ENCODE measurements around the gene ING2.

Gene ING2

DNA sequence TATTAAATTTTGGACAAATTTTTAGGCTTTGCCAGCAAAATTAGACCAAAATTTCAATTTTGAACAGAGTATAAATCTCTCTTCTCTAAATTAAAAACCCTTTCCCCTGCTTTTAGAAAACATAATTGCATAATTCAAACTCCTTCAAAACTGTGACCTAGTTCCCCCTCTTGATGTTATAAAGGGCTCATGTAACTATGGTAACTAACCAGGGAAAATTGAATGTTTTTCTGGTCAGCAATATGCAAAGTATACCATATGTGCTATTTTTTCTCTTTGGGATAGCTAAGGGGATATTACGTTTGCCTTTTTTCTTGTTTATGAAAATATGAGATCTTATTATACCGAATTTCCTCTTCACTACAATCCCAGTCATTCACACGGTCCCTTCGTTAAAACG is 5.1 kb upstream of the ING2 start:
- DNase-seq (ENCODE audit: low spot score): no peak

DNA sequence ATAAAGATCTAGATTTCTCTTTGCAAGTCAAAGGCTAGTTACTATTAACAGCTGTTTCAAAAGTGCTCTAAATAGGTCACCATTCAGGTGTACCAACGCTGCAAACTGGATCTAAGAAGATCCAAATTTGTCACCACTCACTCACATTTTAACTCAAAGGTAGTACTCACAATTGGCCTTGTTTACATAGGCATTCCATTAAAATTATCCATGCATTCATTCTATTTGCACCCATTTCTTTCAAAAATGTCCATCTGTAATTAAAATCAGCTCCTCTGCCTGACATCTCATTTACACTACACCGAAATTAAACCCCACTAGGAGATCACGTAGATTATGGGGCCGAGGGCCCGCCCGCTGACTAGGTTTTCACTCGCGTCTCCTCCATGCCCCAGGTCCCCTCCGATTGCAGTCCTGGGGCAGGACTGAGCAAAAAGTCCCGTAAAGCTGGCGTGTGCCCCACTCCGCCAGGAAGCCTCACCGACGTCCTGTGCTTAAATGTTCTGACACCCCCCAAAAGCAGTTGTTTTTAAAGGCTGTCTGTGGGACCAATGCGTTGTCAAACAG is 1.3 kb upstream of the ING2 start:
- DNase-seq (ENCODE audit: low spot score): peak; percentile 39

DNA sequence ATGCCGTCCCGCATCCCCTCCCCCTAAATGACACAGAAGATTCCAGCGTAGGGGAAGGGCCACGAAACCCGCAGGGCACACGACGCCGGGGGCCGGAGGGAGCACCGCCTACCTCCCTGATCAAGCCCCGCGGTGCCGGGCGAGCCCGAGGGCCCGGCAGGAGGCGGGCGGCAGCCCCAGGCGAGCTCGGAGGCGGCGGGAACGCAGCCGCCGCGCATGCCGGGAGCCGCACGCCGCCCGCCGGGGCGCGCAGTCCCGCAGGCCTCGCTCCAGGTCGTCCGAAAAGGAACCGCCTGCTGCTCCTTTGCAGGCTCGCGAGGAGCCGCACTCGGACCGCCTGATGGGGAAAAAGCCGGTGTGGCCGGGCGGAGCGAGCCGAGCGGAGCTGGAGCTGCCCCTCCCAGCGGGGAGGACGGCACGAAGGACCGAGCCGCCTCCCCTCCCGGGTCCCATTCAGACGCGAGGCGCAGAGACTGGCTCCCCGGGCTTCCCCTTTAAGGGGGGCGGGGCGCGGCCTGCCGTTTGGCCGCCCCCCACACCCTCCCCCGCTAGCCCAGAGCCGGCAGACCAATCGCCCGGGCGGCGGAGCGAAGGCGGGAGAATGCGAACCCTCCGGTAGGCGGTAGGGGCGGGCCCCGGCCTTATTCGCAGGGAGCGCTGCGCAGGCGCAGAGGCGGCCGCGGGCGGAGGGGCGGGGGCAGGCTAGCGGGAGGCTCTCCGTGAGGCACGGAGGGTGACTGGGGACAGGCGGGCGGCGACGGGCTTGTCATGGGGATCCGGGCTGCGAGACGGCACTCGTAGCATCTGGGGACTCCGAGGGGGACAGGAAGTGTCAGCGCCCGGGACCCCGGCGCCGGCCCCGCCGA is 561 bp upstream of the ING2 start:
- DNase-seq (ENCODE audit: low spot score): peak; percentile 97

DNA sequence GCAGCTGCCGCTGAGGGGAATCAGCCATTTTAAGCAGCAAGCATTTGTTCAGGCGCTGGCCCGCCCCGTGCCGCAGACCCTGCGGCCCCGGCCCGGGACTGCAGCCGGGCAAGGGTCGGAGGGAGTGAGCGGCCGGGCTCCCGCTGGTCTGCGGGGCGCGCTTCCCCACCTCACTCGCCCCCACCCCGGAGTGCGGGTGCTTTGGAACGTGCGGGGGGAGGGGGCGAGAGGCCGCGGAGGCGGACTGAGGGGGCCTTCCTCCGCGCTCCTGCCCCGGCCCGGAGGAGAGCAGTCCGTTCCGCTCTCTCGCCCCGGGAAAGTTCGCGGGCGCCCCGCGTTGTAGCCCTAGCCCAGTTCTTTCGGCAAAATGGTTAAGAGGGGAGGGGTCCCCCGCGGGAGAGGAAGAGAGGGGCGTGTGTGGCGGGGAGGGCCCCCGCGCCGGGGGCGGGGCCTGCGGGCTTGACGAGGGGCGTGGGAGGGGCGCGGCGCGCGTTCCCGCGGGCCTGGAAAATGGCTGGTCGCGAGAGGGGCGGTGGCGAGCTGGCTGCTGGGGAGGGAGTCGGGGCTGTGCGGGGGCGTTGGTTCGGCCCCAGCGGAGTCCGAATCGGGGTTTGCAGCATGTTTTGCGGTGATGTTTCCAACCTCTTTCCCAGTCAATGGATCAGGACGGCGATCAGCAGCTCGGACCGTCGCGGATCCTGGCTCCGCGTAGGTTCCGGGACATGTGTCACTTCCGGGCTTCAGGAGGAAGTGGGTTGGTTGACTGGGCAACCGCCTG is 942 bp downstream of the ING2 start:
- DNase-seq (ENCODE audit: low spot score): peak; percentile 79

DNA sequence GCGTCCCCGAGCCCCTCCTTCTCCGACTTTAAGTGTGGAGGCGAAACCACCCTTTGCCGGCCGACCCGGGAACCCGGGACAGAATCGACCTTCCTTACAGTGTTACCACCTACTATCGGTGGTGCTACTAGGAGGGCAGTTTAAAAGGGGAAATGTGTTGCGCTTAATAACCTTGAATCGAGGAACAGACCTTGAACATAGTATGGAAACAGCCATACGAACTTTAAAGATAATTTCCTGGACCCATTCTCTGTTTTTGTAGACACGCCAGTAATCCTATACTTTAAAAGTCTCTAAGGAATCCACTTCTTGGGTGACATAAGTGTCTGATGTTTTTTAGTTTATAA is 1.5 kb downstream of the ING2 start:
- no peak for DNase-seq (ENCODE audit: low spot score)

DNA sequence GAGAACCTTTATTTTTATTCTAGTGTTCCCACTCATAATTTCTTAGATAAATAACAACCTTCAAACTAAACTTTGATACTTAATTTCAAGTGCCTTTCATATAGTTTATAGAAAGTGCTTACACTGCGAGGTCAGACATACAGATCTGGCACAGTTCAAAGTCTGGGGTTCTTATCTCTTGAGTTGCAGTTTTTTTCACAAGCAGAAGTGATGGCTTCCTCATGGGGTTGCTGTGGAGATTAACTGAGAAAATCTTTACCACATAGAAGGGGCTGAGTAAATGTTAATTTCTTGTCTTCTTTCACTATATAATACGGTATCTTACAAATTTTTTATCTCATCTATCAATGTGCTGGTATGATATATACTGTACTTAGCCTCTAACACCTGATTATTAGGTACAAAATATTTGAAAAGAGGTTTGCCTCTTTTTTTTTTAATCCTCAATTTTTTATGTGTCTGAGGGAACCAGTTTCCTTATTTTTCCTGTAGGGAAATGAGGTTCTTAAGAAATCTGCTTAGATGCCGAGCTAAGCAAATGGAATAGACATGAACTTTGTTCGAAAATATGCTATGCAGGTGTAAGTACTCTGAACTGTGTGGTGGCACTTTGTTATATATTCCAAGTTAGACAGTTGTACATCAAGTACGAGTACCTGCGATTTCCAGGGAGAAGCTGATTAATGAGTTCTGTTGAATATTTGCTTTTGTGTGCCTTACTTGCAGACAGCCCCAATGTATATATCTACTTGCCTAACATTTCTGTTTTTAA is 3.3 kb downstream of the ING2 start:
- DNase-seq (ENCODE audit: low spot score): peak; percentile 59

DNA sequence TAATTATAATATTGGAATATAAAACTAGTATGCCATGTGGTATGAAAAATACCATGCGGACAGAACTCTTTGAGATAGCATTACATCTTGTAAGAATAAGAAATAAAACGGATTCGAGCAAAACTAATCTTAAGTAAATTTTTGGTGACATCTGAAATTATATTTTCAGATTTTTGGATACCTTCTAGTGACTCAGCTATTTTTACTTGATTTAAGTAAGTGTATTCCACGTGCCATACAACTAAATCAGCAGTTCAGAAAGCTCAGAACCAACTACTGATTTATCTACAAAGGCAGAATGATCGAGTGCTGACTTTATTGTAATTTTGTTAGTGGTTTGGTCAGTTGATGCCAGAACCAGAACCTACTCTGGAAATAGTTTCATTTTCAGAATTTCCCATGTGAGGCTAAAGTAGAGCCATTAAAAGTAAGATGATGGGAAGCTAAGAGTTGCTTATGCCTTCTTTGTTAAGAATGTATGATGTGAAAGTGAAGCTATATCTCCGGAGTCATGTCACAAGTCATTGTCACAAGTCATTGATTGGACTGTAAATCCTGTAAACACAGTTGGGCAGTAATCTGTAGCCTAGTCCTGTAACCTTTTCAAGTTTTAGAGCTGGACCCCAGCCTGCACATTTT is 4.0 kb downstream of the ING2 start:
- no peak for DNase-seq (ENCODE audit: low spot score)

DNA sequence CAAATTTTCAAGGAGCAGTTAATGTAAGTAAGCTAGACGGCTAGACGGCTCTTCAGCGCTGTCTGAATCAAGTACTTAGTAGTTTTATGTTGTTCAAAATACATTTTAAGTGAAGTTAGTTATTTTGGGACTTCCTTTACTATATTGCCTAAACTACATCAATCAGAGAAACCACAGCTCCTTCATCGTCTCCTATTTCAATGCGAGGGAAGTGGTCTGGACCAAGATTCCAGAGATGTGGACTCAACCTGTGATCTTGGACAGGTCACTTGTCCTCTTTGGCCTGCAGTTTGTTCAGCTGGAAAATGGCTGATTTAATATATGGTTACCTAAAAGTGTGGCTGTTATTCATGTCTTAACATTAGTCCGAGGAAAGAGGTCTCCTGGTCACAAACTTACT is 10.6 kb downstream of the ING2 start:
- DNase-seq (ENCODE audit: low spot score): no peak

DNA sequence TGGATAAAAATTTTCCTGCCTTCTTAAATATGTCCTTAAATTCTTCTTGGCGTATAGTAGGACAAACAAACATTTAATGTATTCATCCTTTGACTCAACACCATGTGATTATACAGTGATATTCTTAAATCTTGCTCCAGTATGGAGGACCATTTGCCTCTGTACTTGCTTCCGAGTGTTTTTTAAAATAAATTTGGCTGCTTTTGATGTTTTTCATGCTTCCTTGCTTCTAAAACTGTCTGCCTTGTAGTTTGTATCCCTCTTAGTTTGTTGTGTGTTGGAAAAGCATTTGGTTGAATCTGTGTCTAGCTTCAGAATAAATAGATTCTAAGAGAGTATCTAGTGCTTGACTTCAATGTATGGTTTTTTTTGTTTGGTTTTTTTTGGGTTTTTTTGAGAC is 12.3 kb downstream of the ING2 start:
- DNase-seq (ENCODE audit: low spot score): no peak

DNA sequence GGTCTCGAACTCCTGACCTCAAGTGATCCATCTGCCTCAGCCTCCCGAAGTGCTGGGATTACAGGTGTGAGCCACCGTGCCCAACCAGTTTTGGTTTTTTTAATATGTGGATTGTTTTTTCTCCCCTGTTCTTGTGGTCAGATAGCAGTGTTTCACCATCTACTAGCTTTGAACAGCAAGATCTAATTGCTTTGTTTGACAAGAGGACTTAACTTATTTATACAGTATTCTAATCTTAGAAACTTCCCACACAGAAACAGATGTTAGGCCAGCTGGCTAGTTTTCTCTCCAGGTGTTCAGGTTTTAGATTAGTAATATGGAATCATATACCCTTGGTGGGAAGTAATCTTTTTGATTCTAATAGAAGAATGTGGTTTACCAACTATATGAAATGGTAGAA is 12.9 kb downstream of the ING2 start:
- no peak for DNase-seq (ENCODE audit: low spot score)

DNA sequence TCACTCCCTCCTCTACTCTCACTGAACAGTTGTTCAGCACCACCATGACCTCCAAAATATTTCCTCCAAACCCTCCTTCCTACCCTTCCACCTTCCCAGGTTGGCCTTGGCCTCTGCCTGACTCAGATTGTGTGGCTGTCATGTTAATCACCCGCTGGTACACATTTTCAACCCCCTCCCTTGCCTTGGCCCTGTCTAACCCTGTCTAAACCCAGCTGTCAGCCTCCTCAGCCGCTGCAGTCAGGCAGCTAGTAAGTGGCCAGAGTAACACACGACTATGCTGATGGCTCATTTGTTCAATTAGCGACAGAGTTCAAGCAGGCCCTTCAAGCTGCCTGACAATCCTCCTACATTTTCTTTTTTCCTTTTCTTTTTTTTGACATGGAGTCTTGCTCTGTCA is 18.0 kb downstream of the ING2 start:
- DNase-seq (ENCODE audit: low spot score): no peak

DNA sequence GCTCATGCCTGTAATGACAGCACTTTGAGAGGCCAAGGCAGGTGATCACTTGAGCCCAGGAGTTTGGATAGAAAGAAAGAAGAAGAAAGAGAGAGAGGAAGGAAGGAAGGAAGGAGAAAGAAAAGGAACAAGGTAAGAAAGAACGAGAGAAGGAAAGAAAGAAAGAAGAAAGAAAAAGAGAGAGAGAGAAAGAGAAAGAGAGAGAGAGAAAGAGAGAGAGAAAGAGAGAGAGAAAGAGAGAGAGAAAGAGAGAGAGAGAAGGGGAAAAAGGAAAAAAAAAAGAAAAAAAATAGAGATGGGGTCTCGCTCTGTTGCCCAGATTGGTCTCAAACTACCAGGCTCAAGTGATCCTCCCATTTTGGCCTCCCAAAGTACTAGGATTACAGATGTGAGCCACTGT is 22.5 kb downstream of the ING2 start:
- DNase-seq (ENCODE audit: low spot score): no peak

DNA sequence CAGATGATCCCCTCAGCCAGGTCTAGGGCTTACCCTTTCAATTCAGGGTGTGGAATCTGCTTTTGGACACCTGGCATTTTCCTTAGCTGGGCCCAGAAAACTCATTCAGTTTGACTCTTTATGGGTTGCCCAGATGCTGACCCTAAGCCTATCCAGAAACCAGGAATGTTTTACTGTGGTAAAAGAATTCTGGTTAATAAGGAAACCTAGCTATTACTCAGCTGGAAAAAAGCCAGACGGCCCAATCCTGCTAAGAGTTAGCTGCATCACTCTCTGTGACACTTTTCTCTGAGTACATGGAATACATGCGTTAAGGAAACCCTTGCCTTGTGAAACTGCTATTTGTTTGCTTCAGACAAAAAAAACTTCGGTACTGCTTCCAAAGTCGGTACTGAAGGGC is 28.0 kb downstream of the ING2 start:
- no peak for DNase-seq (ENCODE audit: low spot score)

DNA sequence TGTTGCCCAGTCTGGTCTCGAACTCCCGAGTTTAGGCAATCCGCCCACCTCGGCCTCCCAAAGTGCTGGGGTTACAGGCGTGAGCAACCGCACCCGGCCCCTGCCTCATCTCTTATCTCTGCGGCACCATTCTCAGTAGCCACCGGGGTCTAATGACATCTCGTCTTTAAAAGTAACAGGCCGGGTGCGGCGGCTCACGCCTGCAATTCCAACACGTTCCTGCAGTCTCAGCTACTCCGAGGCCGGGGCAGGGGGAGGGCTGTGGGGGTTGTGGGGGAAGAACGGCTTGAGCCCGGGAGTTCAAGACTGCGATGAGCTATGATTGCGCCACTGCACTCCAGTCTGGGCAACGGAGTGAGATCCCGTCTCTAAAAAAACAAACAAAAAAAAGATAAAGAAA is 28.8 kb downstream of the ING2 start:
- no peak for DNase-seq (ENCODE audit: low spot score)

DNA sequence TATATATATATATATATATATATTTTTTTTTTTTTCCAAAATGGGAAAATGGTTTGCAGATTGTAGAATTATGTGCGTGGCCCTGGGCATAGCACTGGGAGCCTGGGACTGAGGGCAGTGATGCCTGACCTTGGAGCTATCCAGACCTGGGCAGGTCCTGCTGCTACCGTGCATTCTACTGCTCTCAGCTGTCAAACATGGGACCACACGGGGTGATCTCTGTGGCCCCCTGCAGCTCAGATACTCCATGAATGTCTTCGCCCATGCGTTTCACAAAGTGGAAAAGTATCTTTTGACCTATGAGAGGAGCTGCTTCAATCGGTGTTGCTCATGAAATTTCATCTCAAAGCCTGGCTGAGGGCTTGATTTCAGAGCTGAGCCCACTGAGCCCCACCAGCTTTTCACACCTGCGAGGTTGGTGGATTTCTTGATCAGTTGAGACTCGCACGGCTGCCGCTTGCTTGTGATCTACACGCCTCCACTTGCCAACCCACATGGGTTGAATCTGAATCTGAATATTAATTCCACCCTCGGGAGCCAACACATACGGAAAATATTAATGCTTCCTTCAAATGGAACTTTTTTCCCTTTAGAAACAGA is 35.7 kb downstream of the ING2 start:
- DNase-seq (ENCODE audit: low spot score): no peak

DNA sequence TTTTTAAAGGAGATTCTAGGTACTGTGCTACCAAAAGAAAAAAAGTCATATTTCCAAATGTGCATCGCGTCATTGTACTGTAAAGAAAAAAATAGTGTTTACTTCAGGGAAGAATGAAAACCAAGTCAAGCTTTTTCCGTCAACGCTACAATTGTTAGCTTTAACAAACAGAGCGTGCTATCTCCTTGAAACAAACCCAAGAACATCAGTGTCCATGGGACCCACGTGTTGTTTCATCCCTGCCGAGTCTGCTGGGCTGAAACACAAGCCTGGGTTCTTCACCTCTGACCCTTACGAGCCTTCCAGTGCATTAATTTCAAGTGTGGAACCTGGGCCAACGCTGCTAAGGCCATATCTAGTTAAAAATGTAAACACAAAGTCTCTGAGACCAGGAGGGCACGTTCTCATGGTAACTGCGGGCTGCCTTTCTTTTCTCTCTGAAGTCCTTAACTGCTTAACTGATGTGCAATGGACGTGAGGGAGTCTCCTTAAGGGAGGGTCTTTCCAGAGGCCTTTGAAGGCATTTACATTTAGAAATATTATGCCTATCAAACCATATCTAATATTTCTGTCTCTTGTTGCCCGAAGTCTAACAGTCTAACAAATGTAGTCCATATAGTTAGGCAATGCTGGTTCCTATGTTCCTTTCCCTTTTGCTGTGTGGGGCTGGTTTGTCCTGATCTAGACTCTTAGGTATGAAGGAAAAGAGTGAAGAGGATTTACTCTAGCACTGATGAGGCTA is 36.3 kb downstream of the ING2 start:
- DNase-seq (ENCODE audit: low spot score): no peak

DNA sequence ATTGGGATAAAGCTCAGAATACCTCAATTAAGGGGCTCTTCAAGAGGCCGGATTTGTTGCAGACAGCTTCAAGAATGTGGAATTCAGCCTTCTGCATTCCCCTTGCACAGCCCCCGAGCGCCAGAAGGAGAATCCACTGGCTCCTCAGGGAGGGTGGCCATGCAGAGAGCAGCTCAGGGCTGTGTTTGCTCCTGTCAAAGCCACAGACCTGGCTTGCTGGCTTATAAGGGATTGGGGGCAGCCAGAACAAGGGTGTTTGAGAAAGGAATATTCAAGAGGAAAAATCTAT is 36.8 kb downstream of the ING2 start:
- DNase-seq (ENCODE audit: low spot score): no peak

DNA sequence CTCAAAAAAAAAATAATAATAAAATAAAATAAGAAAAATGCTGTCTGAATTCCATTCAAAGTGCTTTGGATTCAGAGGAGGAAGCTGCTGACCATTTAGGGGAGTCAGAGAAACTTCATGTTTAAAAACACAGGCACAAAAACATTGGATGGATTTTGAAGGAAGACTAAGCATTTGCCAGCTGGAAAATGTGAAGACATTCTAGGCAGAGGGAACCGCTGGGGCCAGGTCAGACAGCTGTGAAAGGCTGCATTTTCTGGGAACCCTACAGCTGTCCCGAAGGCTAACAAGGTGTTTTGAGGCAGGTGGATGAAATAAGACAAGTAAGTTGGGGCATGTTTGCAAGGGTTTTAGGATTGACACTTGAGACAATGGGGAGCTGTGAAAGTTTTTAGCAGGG is 38.6 kb downstream of the ING2 start:
- DNase-seq (ENCODE audit: low spot score): no peak

DNA sequence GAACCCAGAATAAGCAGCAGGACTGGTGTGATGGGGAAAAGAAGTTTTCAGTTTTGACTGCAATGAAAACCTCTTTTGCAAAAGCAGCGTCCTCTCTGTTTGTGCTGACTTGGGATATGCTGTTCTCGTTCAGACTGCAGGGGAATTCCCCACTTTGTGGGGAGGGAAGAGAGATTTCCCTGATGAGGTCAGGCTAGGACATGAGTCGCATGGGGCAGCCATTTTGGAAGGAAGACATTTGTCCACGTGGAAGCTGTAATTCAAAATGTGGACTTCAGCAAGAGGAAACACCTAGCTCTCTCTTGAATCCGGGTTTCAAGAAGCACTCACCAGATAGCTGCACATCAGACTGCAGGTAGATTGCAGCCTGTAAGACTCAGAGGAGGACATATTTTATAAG is 39.3 kb downstream of the ING2 start:
- DNase-seq (ENCODE audit: low spot score): no peak

DNA sequence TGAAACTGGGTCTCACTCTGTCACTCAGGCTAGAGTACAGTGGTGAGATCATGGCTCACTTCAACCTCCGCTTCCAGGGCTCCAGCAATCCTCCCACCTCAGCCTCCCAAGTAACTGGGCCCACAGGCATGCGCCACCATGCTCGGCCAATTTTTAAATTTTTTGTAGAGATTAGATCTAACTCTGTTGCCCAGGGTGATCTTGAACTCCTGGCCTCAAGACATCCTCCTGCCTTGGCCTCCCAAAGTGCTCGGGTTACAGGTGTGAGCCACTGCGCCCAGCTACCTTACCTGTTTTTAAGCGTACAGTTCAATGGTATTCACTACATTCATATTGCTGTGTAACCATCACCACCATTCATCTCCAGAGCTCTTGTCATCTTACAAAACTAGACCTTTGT is 41.5 kb downstream of the ING2 start:
- DNase-seq (ENCODE audit: low spot score): no peak

DNA sequence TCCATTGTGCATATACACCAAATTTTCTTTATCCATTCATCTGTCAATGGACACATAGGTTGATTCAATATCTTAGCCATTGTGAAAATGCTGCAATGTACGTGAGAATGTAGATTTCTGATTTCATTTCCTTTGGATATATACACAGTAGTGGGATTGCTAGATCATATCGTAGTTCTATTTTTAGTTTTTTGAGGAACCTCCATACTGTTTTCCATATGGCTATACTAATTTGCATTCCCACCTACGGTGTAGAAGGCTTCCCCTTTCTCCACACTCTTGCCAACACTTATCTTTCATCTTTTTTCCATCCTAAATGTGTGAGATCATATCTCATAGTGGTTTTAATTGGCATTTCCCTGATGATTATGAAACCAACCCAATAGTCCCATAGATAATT is 43.4 kb downstream of the ING2 start:
- no peak for DNase-seq (ENCODE audit: low spot score)

Measured in hematopoietic multipotent progenitor cell treated with erythropoietin and hydrocortisone succinate and interleukin-3 and kit ligand, for 15 days (in vitro differentiated cells).